Stimulated activated CD4-positive, alpha-beta T cell treated with anti-CD3 and anti-CD28 coated beads, Interleukin-1b, Interleukin-23, amount 100 ng/mL, for 4 hours (primary cell): ENCODE results near the gene GUCY2C.

Experiments used
- DNase-seq, 2 donors: peaks; one replicate each; pipeline ENCODE4 v3.0.0-alpha.2; 2020; ENCODE audit warnings: low read depth in 2 of 2

Gene GUCY2C

DNA sequence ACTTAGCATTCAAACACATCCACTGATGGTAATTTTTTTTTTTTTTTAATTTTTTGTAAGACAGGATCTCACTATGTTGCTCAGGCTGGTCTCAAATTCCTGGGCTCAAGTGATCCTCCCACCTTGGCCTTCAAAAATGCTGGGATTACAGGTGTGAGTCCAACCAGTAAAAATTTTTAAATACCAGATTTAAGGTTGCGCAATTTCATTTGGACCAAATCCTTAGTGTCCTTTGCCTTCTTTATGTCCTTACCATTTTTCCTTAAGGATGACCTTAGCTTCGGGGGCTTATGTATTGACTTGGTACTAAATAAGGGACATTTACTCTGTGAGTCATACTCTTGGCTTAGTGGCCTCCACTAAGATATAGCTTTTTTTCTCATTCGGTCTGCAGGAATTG, 124.6 kb downstream of the GUCY2C start:
- no peak for DNase-seq

DNA sequence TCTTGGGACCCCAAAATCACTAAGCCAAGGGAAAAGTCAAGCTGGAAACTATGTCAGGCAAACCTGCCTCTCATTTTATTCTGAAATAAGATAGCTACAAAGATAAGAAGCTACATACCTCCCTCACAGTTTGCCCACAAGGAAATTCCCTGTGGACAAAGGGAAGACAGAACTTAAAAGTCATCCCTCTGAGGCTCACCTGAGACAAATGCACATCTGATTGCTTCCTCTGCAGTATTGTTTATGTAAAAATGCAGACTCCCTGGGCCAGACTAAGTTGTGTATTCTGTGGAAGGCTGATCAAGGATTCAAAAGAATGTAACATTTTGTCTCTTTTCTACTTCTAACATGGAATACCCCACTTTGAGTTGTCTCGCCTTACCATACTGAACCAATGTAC, 126.2 kb downstream of the GUCY2C start:
- DNase-seq, result no peak

DNA sequence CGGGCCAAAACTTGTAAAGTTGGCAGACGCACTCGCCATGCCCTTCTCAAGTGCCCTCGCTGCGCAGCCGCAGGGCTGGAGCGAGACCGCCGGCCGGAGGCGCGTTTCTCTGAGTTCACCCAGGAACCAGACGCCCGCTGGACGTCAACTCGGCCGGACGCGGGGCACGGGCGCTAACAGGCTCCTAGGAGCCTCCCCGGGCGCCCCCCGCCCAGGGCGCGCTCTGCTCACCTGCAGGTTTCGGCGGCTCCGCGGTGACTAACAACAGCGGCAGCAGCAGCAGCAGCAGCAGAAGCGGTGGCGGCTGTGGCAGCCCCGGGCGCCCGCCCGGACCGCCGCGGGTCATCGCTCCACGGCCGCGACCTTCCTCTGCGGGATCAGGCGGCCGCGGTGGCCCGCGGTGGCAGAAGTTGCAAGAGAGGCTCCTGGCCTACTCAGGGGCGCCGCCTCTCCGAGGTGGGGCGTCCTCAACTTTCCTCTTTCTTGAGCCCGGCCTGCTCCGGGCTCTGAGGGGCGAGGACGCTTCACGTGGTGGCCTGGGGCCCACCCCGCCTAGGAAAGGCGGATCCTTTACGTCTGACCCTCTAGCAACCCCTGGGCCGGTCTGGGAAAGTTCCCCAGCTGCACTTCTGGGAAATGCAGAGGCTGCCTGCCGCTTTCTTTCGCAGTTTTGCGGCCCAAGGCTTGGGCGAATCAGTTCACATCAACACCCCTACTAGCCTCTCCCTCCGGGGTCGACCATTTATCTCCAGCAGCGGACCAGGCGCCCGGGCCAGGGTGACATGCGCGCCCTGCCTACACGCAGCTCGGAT, 128.8 kb downstream of the GUCY2C start, which contains the start of gene PLBD1:
PLBD1 (minus strand) TSS at position 533 of the 812 bp plus-strand sequence; CDS start at position 346, 187 bp downstream.
- DNase-seq, result peak in 1 of 2 donors; percentile 3

DNA sequence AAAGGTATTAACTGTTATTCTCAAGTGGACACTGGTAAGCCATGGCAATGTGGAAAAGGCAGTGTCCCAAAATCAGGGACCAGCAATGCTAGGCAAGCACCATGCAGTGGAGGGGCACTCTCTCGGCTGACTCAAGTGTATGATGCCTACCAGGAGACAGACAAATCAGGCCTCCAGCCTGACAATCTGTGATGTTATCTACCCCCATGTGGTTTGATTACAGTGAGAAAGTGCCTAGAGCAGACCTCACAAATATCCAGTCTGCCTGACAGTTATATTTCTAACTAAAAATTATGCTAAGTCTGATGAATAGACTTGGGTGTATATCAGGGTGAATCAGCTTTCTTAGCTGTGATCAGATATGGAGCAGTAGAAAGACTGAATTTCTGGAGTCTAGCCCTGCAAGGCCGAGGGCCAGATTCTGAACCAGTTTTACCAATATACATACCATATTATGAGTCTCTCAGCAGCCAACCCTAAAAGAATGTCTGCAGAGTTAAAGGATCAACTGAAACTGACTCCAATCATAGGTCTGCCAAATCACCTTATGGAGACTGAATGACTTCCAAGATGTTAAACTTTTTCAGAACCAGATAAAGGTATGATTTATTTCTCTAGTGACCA, 132.0 kb downstream of the GUCY2C start:
- DNase-seq, result no peak

DNA sequence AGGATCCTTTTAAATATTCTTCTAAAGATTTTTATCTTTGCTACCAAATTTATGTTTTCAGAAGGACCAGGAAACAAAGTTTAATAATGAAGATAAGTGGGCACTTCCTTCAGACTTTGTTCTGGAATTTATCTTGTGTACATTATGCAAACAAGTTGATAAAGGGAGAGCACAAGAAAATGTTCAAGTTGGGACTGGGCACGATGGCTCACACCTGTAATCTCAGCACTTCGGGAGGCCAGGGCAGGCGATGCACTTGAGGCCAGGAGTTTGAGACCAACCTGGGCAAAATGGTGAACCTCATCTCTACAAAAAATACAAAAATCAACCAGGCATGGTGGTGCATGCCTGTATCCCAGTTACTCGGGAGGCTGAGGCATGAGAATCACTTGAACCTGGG, 133.4 kb downstream of the GUCY2C start:
- DNase-seq, result no peak
